Omental fat pad (tissue), 4 donors: ENCODE measurements around the gene PLXDC2. TPM values are rescaled to one million over a fixed set of nuclear protein-coding genes. Genes with fewer than 3 reads are reported as not detected.
"Not testable (repeated sequence)": the region's sequence is repeated elsewhere in the genome, so short reads cannot be mapped to it uniquely, and the experiment has no call there.

ENCODE experiments used
- ATAC-seq: fragments of 150-250 bp; one replicate; pipeline ENCODE4 v1.9.1; 2016; ENCODE audit warnings: mild to moderate bottlenecking, moderate library complexity; ENCODE audit not compliant: low FRiP score
- DNase-seq: peaks from one replicate; pipeline ENCODE4 v3.0.0-alpha.2; 2019; ENCODE audit warnings: low spot score
- CTCF ChIP-seq, 3 donors: fragments of 450-650 bp; IDR thresholded peaks; one replicate each; pipeline ENCODE4 v1.5.1; 2016 to 2017; ENCODE audit warnings: antibody characterized with exemption in 3 of 3, mild to moderate bottlenecking in 3 of 3, moderate library complexity in 2 of 3
- total RNA-seq, 4 donors: library from RNA; depleted of rRNA; stranded (reverse); fragments of >200 nt; gene quantifications; one replicate each; pipeline ENCODE4 v1.1.0, GENCODE V29; 2016

PLXDC2 gene
- total RNA-seq, 4 donors from 2014 or later = 54.0 to 79.9 (median 65.9) TPM

DNA sequence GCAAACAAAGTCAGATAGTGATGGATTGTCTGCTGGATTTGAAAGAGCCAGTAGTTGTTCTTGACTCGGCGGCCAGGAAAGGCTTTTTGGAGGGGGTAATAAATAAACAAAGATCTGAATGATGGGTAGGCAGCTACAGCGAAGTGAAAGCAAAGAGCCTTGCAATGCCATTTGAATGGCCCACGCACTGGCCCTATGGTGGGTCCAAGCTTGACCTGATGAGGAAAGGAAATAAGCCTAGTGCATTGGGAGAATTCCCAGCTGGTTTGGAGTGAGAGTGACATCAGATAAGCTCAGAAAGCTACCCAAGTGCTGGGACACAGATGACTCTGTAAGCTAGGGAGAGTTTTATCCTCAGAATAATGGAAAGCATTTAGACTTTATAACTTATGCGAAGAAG, 365.2 kb downstream of the PLXDC2 start:
- TF ChIP-seq CTCF (IDR thresholded peaks at IDR 0.05) = no peak
- no peak for DNase-seq
- no peak for ATAC-seq

DNA sequence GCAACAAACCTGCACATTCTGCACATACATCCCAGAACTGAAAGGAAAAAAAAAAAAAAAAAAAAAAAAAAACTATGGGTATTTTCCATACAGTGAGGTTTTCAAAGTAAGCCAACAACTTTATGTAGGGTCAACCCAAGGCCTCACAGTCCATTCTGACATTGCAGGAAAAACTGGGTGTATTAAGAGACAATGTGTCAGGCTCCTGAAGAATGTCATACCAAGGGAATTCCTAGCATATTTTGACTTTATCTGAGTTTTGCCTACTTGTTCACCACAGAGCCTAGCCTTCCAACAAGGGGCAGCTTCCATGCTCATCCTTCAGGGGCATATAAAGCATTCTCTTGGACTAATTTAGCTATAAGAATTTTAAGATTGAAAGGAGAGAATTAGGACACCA, 368.9 kb downstream of the PLXDC2 start:
- ATAC-seq = no peak
- TF ChIP-seq CTCF (IDR thresholded peaks at IDR 0.05) = no peak
- no peak for DNase-seq

DNA sequence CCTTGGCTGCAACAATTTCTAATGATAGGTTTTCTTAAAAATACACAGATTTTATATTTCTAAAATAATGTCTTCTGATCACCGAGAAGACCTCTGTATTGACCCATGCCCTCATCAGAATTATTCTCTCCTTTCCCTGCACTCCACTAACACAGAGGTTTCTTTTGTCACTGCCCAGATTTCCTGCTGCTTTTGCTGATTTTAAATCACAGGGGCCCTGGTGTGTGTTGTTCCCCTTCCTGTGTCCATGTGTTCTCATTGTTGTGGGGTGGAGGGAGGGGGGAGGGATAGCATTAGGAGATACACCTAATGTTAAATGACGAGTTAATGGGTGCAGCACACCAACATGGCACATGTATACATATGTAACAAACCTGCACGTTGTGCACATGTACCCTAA, 375.2 kb downstream of the PLXDC2 start:
- not testable (repeated sequence) for ATAC-seq, DNase-seq

- DNase-seq (no peak), ATAC-seq (no peak)
- TF ChIP-seq CTCF (IDR thresholded peaks at IDR 0.05) = no peak
These were observed 378.8 kb downstream of the PLXDC2 start for GRCh38 chr10:20195076-20195475.

- no peak for DNase-seq
- no peak for TF ChIP-seq CTCF (IDR thresholded peaks at IDR 0.05)
- no peak for ATAC-seq
These were observed 384.5 kb downstream of the PLXDC2 start for GRCh38 chr10:20200758-20201157.

DNA sequence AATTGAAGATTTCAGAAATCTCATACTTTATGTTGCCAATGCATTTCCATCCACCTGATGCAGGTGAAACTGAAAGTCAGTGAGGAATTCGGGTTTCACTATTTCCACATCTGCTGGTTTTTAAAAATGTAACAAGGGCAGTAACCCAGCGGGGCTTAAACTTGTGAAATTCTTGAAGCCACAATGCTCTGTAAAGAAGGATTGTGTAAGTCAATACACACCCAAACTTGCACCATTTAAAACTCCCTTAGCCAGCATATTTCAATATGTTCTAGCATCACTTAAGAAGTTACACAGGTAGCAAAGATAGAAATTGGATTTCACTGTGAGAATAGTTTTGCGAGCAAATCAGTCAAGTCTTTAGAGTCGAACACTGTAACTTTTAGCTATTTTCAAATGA, 386.1 kb downstream of the PLXDC2 start:
- TF ChIP-seq CTCF (IDR thresholded peaks at IDR 0.05) = no peak
- ATAC-seq (no peak), DNase-seq (no peak)

DNA sequence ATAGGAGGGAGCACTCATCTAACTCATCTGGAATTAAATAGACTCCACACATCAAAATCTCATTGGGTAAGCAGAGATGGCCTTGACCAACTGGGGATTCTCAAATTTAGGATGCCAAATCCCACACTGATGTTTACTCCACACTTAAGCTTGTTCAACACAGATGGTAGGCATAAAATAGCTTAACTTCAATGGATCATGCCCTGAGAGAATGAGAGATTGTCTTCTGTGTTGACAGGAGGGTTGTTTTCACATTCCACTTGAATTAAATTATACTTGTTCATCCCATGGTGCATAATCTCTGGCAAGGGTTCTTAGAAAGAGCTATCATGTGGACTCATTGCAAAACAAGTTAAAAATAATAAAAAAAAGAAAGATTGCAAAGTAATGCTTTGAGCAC, 391.4 kb downstream of the PLXDC2 start:
- DNase-seq = no peak
- ATAC-seq = no peak
- TF ChIP-seq CTCF (IDR thresholded peaks at IDR 0.05) = no peak

DNA sequence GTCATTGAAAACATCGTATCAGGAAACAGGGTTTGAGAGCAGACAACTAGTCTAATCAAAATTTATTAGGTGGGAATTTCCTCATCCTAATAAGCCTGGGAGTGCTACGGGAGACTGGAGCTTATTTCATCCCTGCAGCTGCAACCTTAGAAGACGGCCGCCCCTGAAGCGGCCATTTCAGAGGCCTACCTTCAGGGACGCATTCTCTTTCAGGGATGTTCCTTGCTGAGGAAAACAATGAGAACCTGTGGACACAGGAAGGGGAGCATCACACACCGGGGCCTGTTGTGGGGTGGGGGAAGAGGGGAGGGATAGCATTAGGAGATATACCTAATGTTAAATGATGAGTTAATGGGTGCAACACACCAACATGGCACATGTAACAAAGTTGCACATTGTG, 392.9 kb downstream of the PLXDC2 start:
- not testable (repeated sequence) for ATAC-seq

More for the DNA sequence above, 392.9 kb downstream of the PLXDC2 start:
- not testable (repeated sequence) for DNase-seq
